GM12878 (cell line): ENCODE measurements around the gene SIGLECL1. TPM values are rescaled to one million over a fixed set of nuclear protein-coding genes. Genes with fewer than 3 reads are reported as not detected.

Experiments
- ATAC-seq: fragments of 200-7000 bp; cut with Tn5 transposase; 3 replicates; pipeline ENCODE4 v1.9.1; 2020; ENCODE audit warnings: mild to moderate bottlenecking, moderate library complexity
- BruUV-seq: library from RNA; stranded (reverse); fragments of 400-500 nt; replicated peaks from 2 replicates; lab custom pipeline; 2021; lab: Mats Ljungman, UMichigan
- CTCF ChIA-PET: fragments of 300-600 bp; sonication (Branson Sonifier 250); formaldehyde crosslinking; extraction: SDS; loops from one replicate; lab custom pipeline; 2021; ENCODE audit warnings: inconsistent platforms; lab: Yijun Ruan, JAX
- POLR2A ChIA-PET: fragments of 350-600 bp; formaldehyde crosslinking; extraction: SDS; loops from one replicate; lab custom pipeline; 2021; ENCODE audit warnings: inconsistent platforms; lab: Charles Lee
- RAD21 ChIA-PET: fragments of 300-600 bp; sonication (Branson Sonifier 250); formaldehyde crosslinking; loops from one replicate; lab custom pipeline; 2023; ENCODE audit warnings: antibody characterized with exemption; ENCODE audit not compliant: unreplicated experiment; lab: Charles Lee
- SMC1A ChIA-PET: fragments of 300-600 bp; sonication (Branson Sonifier 250); formaldehyde crosslinking; loops from one replicate; lab custom pipeline; 2023; ENCODE audit not compliant: unreplicated experiment, uncharacterized antibody; lab: Charles Lee
- DNase-seq: peaks from one replicate; pipeline ENCODE4 v3.0.0-alpha.2; 2011; ENCODE audit warnings: low read depth, low spot score
- FAIRE-seq: peaks from 3 replicates; lab custom pipeline; 2011; peaks lifted over from hg19 to GRCh38; lab: Jason Lieb, UNC
- H2AFZ ChIP-seq: 2 replicates; pipeline ENCODE4 v1.6.0; 2011; ENCODE audit warnings: low read depth, low read length, control low read depth; ENCODE audit not compliant: control insufficient read depth
- H3K27ac ChIP-seq: 2 replicates; pipeline ENCODE4 v1.5.1; 2011; ENCODE audit warnings: control low read depth; ENCODE audit not compliant: control insufficient read depth, insufficient read depth
- H3K27me3 ChIP-seq, 2 experiments: replicated peaks in 1 of 2; 2 replicates each; pipeline versions ENCODE4 v1.6.0 to v1.6.1; 2011; ENCODE audit warnings: low read length in 1 of 2; ENCODE audit not compliant: control insufficient read depth in 2 of 2, insufficient read depth in 2 of 2
- H3K36me3 ChIP-seq, 2 experiments: 2 replicates each; pipeline ENCODE4 v1.5.1; 2011; ENCODE audit warnings: low read length in 1 of 2; ENCODE audit not compliant: control insufficient read depth in 2 of 2, insufficient read depth in 2 of 2
- H3K4me1 ChIP-seq: 2 replicates; pipeline ENCODE4 v1.6.1; 2011; ENCODE audit warnings: mild to moderate bottlenecking, low read length, moderate library complexity, mixed read lengths; ENCODE audit not compliant: control insufficient read depth, insufficient read depth
- H3K4me2 ChIP-seq: 2 replicates; pipeline ENCODE4 v1.6.0; 2011; ENCODE audit warnings: control low read depth; ENCODE audit not compliant: control insufficient read depth, insufficient read depth
- H3K4me3 ChIP-seq: fragments of 200-600 bp; sonication (generic); 2 replicates; pipeline ENCODE4 v1.5.1; 2016
- H3K79me2 ChIP-seq: 2 replicates; pipeline ENCODE4 v1.6.0; 2011; ENCODE audit warnings: low read length; ENCODE audit not compliant: control insufficient read depth, insufficient read depth
- H3K9ac ChIP-seq: 2 replicates; pipeline ENCODE4 v1.8.0; 2011; ENCODE audit warnings: low read length, control low read depth, mixed read lengths; ENCODE audit not compliant: control insufficient read depth, insufficient read depth
- H3K9me3 ChIP-seq: replicated peaks from 3 replicates; pipeline ENCODE4 v1.5.1; 2011; ENCODE audit warnings: mild to moderate bottlenecking, low read length; ENCODE audit not compliant: control insufficient read depth, insufficient read depth
- H4K20me1 ChIP-seq: 2 replicates; pipeline ENCODE4 v1.6.0; 2011; ENCODE audit not compliant: control insufficient read depth, insufficient read depth
- BCL11A ChIP-seq: IDR thresholded peaks from 2 replicates; pipeline ENCODE4 v1.6.1; 2011; ENCODE audit warnings: low read depth, low read length
- BRCA1 ChIP-seq: IDR thresholded peaks from 2 replicates; pipeline ENCODE4 v1.6.1; 2011; ENCODE audit warnings: low read depth, low read length, improper control_type of control experiment
- E2F4 ChIP-seq: IDR thresholded peaks from 2 replicates; pipeline ENCODE4 v1.6.1; 2012; ENCODE audit warnings: low read depth, low read length, improper control_type of control experiment
- EP300 ChIP-seq, 2 experiments: fragments of 150-350 bp in 1 of 2; IDR thresholded peaks; 2 replicates each; pipeline ENCODE4 v1.6.1; 2011 to 2012; ENCODE audit warnings: low read depth in 2 of 2, low read length in 2 of 2, borderline replicate concordance in 1 of 2, improper control_type of control experiment in 1 of 2, inconsistent platforms in 1 of 2; ENCODE audit not compliant: control insufficient read depth in 1 of 2
- MYC ChIP-seq: IDR thresholded peaks from 2 replicates; pipeline ENCODE4 v1.6.1; 2011; ENCODE audit warnings: mild to moderate bottlenecking, low read length, moderate library complexity, inconsistent platforms; ENCODE audit not compliant: insufficient read depth, insufficient replicate concordance, insufficient read length, severe bottlenecking
- POLR2A ChIP-seq: IDR thresholded peaks from 2 replicates; pipeline ENCODE4 v1.6.1; 2011; ENCODE audit warnings: low read depth, mild to moderate bottlenecking, low read length
- PRDM15 ChIP-seq: fragments of 450-650 bp; formaldehyde crosslinking; IDR thresholded peaks from 2 replicates; pipeline ENCODE4 v1.4.0; 2020; ENCODE audit warnings: mild to moderate bottlenecking, moderate library complexity
- RAD51 ChIP-seq: fragments of 450-650 bp; IDR thresholded peaks from 2 replicates; pipeline ENCODE4 v1.6.1; 2016; ENCODE audit warnings: moderate library complexity, mild to moderate bottlenecking, inconsistent platforms
- TARDBP ChIP-seq: IDR thresholded peaks from 2 replicates; pipeline ENCODE4 v1.6.1; 2016; ENCODE audit warnings: borderline replicate concordance
- ZBTB40 ChIP-seq: fragments of 450-650 bp; IDR thresholded peaks from 2 replicates; pipeline ENCODE4 v1.6.1; 2016; ENCODE audit warnings: mild to moderate bottlenecking, moderate library complexity, borderline replicate concordance
- WGBS: methylation state at CpG from one replicate; pipeline ENCODE4 v1.1.6; 2016; ENCODE audit warnings: low lambda C conversion rate; ENCODE audit not compliant: insufficient replicate concordance, insufficient coverage; ENCODE audit errors: missing lambda C conversion rate; 5-methylcytosine and 5-hydroxymethylcytosine counted together
- in situ Hi-C: fragments of 300-500 bp; cut with MboI; formaldehyde crosslinking; loops from 9 replicates; pipeline ENCODE4 v1.14.3; 2018; ENCODE audit warnings: mixed read lengths
- intact Hi-C: fragments of 100-400 bp; cut with micrococcal nuclease; formaldehyde crosslinking; loops from one replicate; pipeline ENCODE4 v1.14.2; 2022; ENCODE audit not compliant: unreplicated experiment
- polyA plus RNA-seq, 11 experiments: library from polyadenylated mRNA; depleted of rRNA in 4 of 11; unstranded in 6 of 11; stranded (reverse) in 5 of 11; fragments of >200 nt; fragmentation: Nextera tagmentation in 4 of 11; fragmentation: Illumina TruSeq in 1 of 11; extraction: Ambion mirVana in 4 of 11; extraction: Trizol in 1 of 11; gene quantifications; 1 replicate in 1 of 11; 2 replicates in 10 of 11; pipeline versions ENCODE4 v1.2.1 to v1.2.3, GENCODE V29; 2011 to 2016; ENCODE audit warnings: inconsistent platforms in 2 of 11, missing spikeins in 2 of 11, low read depth in 1 of 11
- total RNA-seq, 4 experiments: library from RNA; depleted of rRNA in 3 of 4; stranded (reverse); fragments of >200 nt in 3 of 4; fragmentation: Illumina TruSeq in 1 of 4; extraction: Trizol in 1 of 4; gene quantifications; 2 replicates each; pipeline versions ENCODE4 v1.2.1 to v1.2.3, GENCODE V29; 2013 to 2021

SIGLECL1 gene
- total and polyA plus RNA-seq, 10 of the 15 experiments (the other 5 are each of a cell fraction or from before 2014, with no cell fraction given) = not detected

GRCh38 chr19:51226067-51226466, 24.8 kb upstream of the SIGLECL1 start:
- ATAC-seq (no peak), DNase-seq (no peak), FAIRE-seq (no peak)
- ChIA-PET CTCF (interaction anchor here (1.7 kb wide), 1 partner anchor 33 kb away, joined by 4 read pairs; no protein-coding TSS in a partner anchor), RAD21 (no interaction called here), SMC1A (no interaction called here), POLR2A (no interaction called here)
- Histone ChIP-seq H3K79me2 (no peaks in the 10 kb centered on the region), H3K4me1 (no peaks in the 10 kb centered on the region), H3K4me2 (no peak overlapping the region), H3K27me3 (no peaks in the 10 kb centered on the region; a peak in 1 of 4 replicates), H3K4me3 (no peak overlapping the region), H2AFZ (no peak overlapping the region), H3K27ac (no peak overlapping the region), H3K36me3 (no peaks in the 10 kb centered on the region), H3K9me3 (no peaks in the 10 kb centered on the region), H3K9ac (no peak overlapping the region), H4K20me1 (no peaks in the 10 kb centered on the region)
- TF ChIP-seq TARDBP (no peak), BRCA1 (no peak), POLR2A (no peak), ZBTB40 (no peak), BCL11A (no peak), RAD51 (no peak), E2F4 (no peak), MYC (no peak), PRDM15 (no peak), EP300 (IDR thresholded peaks at IDR 0.05; ENCODE audit: borderline replicate concordance in 1 of 2, control insufficient read depth in 1 of 2, low read depth in 2 of 2, low read length in 2 of 2) (no peak)
- intact Hi-C loops = no loop called here
- in situ Hi-C loops = no loop called here
- BruUV-seq = no TSS peak
- 0% methylated on average over 3 of the region's 3 CpGs for WGBS
